ENCODE measurements around the gene PGPEP1.

- TF ChIP-seq CTCF (conservative IDR thresholded peaks at IDR 0.05 in 1 of 2, IDR thresholded peaks at IDR 0.05 in 1 of 2; ENCODE audit: extremely low read depth in 1 of 2, insufficient read depth in 1 of 2, low read depth in 1 of 2, low read length in 2 of 2) (no peak), EZH2 (IDR thresholded peaks at IDR 0.05; ENCODE audit: borderline replicate concordance, low read length) (no peak)
These were observed 57.1 kb downstream of the PGPEP1 start, which contains the start of gene LRRC25 for GRCh38 chr19:18397242-18398202.

Measured in mammary epithelial cell (primary cell).